Measurements from ENCODE around the gene C22orf39.

GRCh38 chr22:19438298-19438697, 9.2 kb downstream of the C22orf39 start:
- TF ChIP-seq GATA2 (IDR thresholded peaks at IDR 0.05; ENCODE audit: low read depth, low read length), result no peak
- no peak for TF ChIP-seq GATA3 (IDR thresholded peaks at IDR 0.05; ENCODE audit: low read depth, low read length)
